IMR-90 (cell line): ENCODE results near the gene ARFIP2. TPM values are rescaled to one million over a fixed set of nuclear protein-coding genes. Genes with fewer than 3 reads are reported as not detected.

Experiments
- ATAC-seq: fragments of 200-7000 bp; cut with Tn5 transposase; 2 replicates; pipeline ENCODE4 v1.9.1; 2020; ENCODE audit warnings: low read depth, mild to moderate bottlenecking, moderate library complexity
- BruUV-seq: library from RNA; stranded (reverse); fragments of 400-500 nt; replicated peaks from 2 replicates; lab custom pipeline; 2021; lab: Mats Ljungman, UMichigan
- CTCF ChIA-PET: fragments of 300-600 bp; formaldehyde crosslinking; extraction: SDS; loops from one replicate; lab custom pipeline; 2021; ENCODE audit warnings: antibody characterized with exemption; lab: Yijun Ruan, JAX
- POLR2A ChIA-PET: fragments of 300-600 bp; sonication (Branson Sonifier 250); formaldehyde crosslinking; loops from one replicate; lab custom pipeline; 2022; ENCODE audit warnings: antibody characterized with exemption; ENCODE audit not compliant: unreplicated experiment; lab: Charles Lee
- DNase-seq: peaks from one replicate; pipeline ENCODE4 v3.0.0; 2013
- H2AFZ ChIP-seq: replicated peaks from 2 replicates; pipeline ENCODE3; 2013; ENCODE audit warnings: low read length, mild to moderate bottlenecking; ENCODE audit not compliant: poor library complexity
- H2AK5ac ChIP-seq: 2 replicates; pipeline ENCODE4 v1.6.1; 2013; ENCODE audit warnings: low read depth, low read length, inconsistent platforms
- H2AK9ac ChIP-seq: replicated peaks from 2 replicates; pipeline ENCODE3; 2013; ENCODE audit warnings: mild to moderate bottlenecking, low read depth, low read length, moderate library complexity; ENCODE audit not compliant: poor library complexity
- H2BK120ac ChIP-seq: 2 replicates; pipeline ENCODE4 v1.6.1; 2013; ENCODE audit warnings: low read depth, low read length, inconsistent platforms
- H2BK15ac ChIP-seq: 3 replicates; pipeline ENCODE4 v1.6.1; 2013; ENCODE audit warnings: low read depth, low read length, inconsistent platforms
- H2BK20ac ChIP-seq: 2 replicates; pipeline ENCODE4 v1.6.1; 2013; ENCODE audit warnings: low read depth, mild to moderate bottlenecking, inconsistent platforms, low read length, moderate library complexity
- H2BK5ac ChIP-seq: 2 replicates; pipeline ENCODE4 v1.6.1; 2013; ENCODE audit warnings: mild to moderate bottlenecking, low read depth, low read length, inconsistent platforms; ENCODE audit not compliant: poor library complexity, severe bottlenecking
- H3K14ac ChIP-seq: replicated peaks from 2 replicates; pipeline ENCODE4 v1.6.1; 2013; ENCODE audit warnings: low read depth, low read length, inconsistent platforms
- H3K18ac ChIP-seq: 2 replicates; pipeline ENCODE4 v1.6.1; 2013; ENCODE audit warnings: low read depth, low read length, control low read depth
- H3K23ac ChIP-seq: 2 replicates; pipeline ENCODE4 v1.6.1; 2013; ENCODE audit warnings: low read depth, low read length, inconsistent platforms
- H3K27ac ChIP-seq: 2 replicates; pipeline ENCODE4 v1.5.1; 2013; ENCODE audit warnings: mild to moderate bottlenecking, control low read depth, low read length; ENCODE audit not compliant: insufficient read depth
- H3K27me3 ChIP-seq: 2 replicates; pipeline ENCODE4 v1.6.1; 2013; ENCODE audit warnings: low read length; ENCODE audit not compliant: control insufficient read depth, insufficient read depth
- H3K36me3 ChIP-seq: 2 replicates; pipeline ENCODE4 v1.6.1; 2013; ENCODE audit warnings: low read length, mixed read lengths; ENCODE audit not compliant: control insufficient read depth, insufficient read depth
- H3K4ac ChIP-seq: 2 replicates; pipeline ENCODE4 v1.6.1; 2013; ENCODE audit warnings: low read depth, low read length, inconsistent platforms
- H3K4me1 ChIP-seq: 2 replicates; pipeline ENCODE4 v1.6.1; 2013; ENCODE audit warnings: low read length, mixed read lengths; ENCODE audit not compliant: control insufficient read depth, insufficient read depth
- H3K4me2 ChIP-seq: 2 replicates; pipeline ENCODE4 v1.6.1; 2013; ENCODE audit warnings: low read depth, mild to moderate bottlenecking, control low read depth, low read length, moderate library complexity
- H3K4me3 ChIP-seq: 2 replicates; pipeline ENCODE4 v1.5.1; 2013; ENCODE audit warnings: low read depth, mild to moderate bottlenecking, control low read depth, low read length, moderate library complexity; ENCODE audit not compliant: insufficient read depth
- H3K56ac ChIP-seq: 2 replicates; pipeline ENCODE4 v1.6.1; 2013; ENCODE audit warnings: low read length, inconsistent platforms; ENCODE audit not compliant: insufficient read depth; ENCODE audit errors: extremely low read depth
- H3K79me1 ChIP-seq, 2 experiments: 2 replicates each; pipeline ENCODE4 v1.6.1; 2013; ENCODE audit warnings: low read length in 2 of 2, inconsistent platforms in 1 of 2, low read depth in 1 of 2
- H3K9ac ChIP-seq: 2 replicates; pipeline ENCODE4 v1.6.1; 2013; ENCODE audit warnings: low read depth, low read length, control low read depth
- H3K9me1 ChIP-seq: 2 replicates; pipeline ENCODE4 v1.6.1; 2013; ENCODE audit warnings: low read length, inconsistent platforms; ENCODE audit not compliant: insufficient read depth
- H3K9me3 ChIP-seq: 2 replicates; pipeline ENCODE4 v1.6.1; 2013; ENCODE audit warnings: low read length; ENCODE audit not compliant: control insufficient read depth, insufficient read depth
- H4K20me1 ChIP-seq: 2 replicates; pipeline ENCODE4 v1.6.1; 2013; ENCODE audit warnings: low read length, inconsistent platforms; ENCODE audit not compliant: insufficient read depth
- H4K5ac ChIP-seq: 2 replicates; pipeline ENCODE4 v1.6.1; 2013; ENCODE audit warnings: mild to moderate bottlenecking, low read depth, low read length, control low read depth
- H4K8ac ChIP-seq, 2 experiments: 2 replicates each; pipeline ENCODE4 v1.6.1; 2013; ENCODE audit warnings: low read depth in 2 of 2, low read length in 2 of 2, control low read depth in 1 of 2, inconsistent platforms in 1 of 2
- H4K91ac ChIP-seq: 2 replicates; pipeline ENCODE4 v1.6.1; 2013; ENCODE audit warnings: low read depth, low read length, inconsistent platforms; ENCODE audit not compliant: insufficient read depth
- BHLHE40 ChIP-seq: fragments of 150-350 bp; IDR thresholded peaks from 2 replicates; pipeline ENCODE4 v1.6.1; 2016; ENCODE audit warnings: mild to moderate bottlenecking, low read depth, low read length
- CEBPB ChIP-seq: IDR thresholded peaks from 2 replicates; pipeline ENCODE4 v1.6.1; 2012; ENCODE audit warnings: low read depth, low read length, improper control_type of control experiment
- CHD1 ChIP-seq: IDR thresholded peaks from 2 replicates; pipeline ENCODE4 v1.6.1; 2012; ENCODE audit warnings: low read depth, low read length, improper control_type of control experiment
- FOS ChIP-seq: fragments of 150-350 bp; IDR thresholded peaks from 2 replicates; pipeline ENCODE4 v1.6.1; 2016; ENCODE audit warnings: low read depth, low read length
- MAFK ChIP-seq: IDR thresholded peaks from 2 replicates; pipeline ENCODE4 v1.6.1; 2012; ENCODE audit warnings: low read depth, low read length, improper control_type of control experiment
- MAZ ChIP-seq: IDR thresholded peaks from 2 replicates; pipeline ENCODE4 v1.6.1; 2012; ENCODE audit warnings: low read depth, mild to moderate bottlenecking, low read length, improper control_type of control experiment, moderate library complexity, borderline replicate concordance
- MXI1 ChIP-seq: IDR thresholded peaks from 2 replicates; pipeline ENCODE4 v1.6.1; 2012; ENCODE audit warnings: low read depth, mild to moderate bottlenecking, low read length, moderate library complexity, borderline replicate concordance
- NFE2L2 ChIP-seq: fragments of 150-350 bp; IDR thresholded peaks from 2 replicates; pipeline ENCODE4 v1.6.1; 2016; ENCODE audit warnings: low read depth, mild to moderate bottlenecking, low read length
- POLR2A ChIP-seq: IDR thresholded peaks from 2 replicates; pipeline ENCODE4 v1.6.1; 2012; ENCODE audit warnings: mild to moderate bottlenecking, low read depth, low read length
- RAD21 ChIP-seq: IDR thresholded peaks from 2 replicates; pipeline ENCODE4 v1.6.1; 2012; ENCODE audit warnings: low read length, improper control_type of control experiment
- RCOR1 ChIP-seq: IDR thresholded peaks from 2 replicates; pipeline ENCODE4 v1.6.1; 2012; ENCODE audit warnings: mild to moderate bottlenecking, low read length, improper control_type of control experiment; ENCODE audit not compliant: insufficient replicate concordance
- SMC3 ChIP-seq: fragments of 150-350 bp; IDR thresholded peaks from 2 replicates; pipeline ENCODE4 v1.6.1; 2016; ENCODE audit warnings: low read depth, mild to moderate bottlenecking, antibody characterized with exemption, low read length, moderate library complexity
- WGBS, 2 experiments: methylation state at CpG; one replicate each; pipeline versions ENCODE4 v1.1.5 to v1.1.7; 2013; ENCODE audit warnings: missing lambda C conversion rate in 2 of 2; ENCODE audit not compliant: insufficient read length in 1 of 2; ENCODE audit errors: extremely low coverage in 2 of 2; 5-methylcytosine and 5-hydroxymethylcytosine counted together
- dilution Hi-C: fragments of 300-500 bp; cut with HindIII; formaldehyde crosslinking; loops from one replicate; pipeline ENCODE4 v1.14.3; 2018; ENCODE audit warnings: low sequenced_read_pairs; ENCODE audit not compliant: unreplicated experiment
- in situ Hi-C: fragments of 300-500 bp; cut with MboI; formaldehyde crosslinking; loops from 3 replicates; pipeline ENCODE4 v1.14.3; 2019; ENCODE audit warnings: low sequenced_read_pairs, inconsistent platforms, mixed read lengths
- intact Hi-C: fragments of 100-400 bp; cut with micrococcal nuclease; formaldehyde crosslinking; loops from 2 replicates; pipeline ENCODE4 v1.10.0; 2022
- polyA plus RNA-seq, 3 experiments: library from polyadenylated mRNA; depleted of rRNA; stranded (reverse); fragments of >200 nt; gene quantifications; 2 replicates each; pipeline ENCODE4 v1.2.3, GENCODE V29; 2012; ENCODE audit warnings: low replicate concordance in 1 of 3
- total RNA-seq: library from RNA; depleted of rRNA; stranded (reverse); fragments of >200 nt; gene quantifications from 2 replicates; pipeline ENCODE4 v1.2.3, GENCODE V29; 2012
- TF ChIP-seq, protein P1 (sequence below): fragments of 150-350 bp; IDR thresholded peaks from 2 replicates; pipeline ENCODE4 v1.6.1; 2017; ENCODE audit warnings: mild to moderate bottlenecking, antibody characterized with exemption, low read length, low read depth
- TF ChIP-seq, protein P2 (sequence below): conservative IDR thresholded peaks from 2 replicates; pipeline ENCODE4 v1.5.1; 2012; ENCODE audit warnings: mild to moderate bottlenecking, low read depth, low read length, improper control_type of control experiment

The ARFIP2 gene
- total and polyA plus RNA-seq, 2 of the 4 experiments (the other 2 are of a cell fraction) = 84.4 to 93.9 TPM

DNA sequence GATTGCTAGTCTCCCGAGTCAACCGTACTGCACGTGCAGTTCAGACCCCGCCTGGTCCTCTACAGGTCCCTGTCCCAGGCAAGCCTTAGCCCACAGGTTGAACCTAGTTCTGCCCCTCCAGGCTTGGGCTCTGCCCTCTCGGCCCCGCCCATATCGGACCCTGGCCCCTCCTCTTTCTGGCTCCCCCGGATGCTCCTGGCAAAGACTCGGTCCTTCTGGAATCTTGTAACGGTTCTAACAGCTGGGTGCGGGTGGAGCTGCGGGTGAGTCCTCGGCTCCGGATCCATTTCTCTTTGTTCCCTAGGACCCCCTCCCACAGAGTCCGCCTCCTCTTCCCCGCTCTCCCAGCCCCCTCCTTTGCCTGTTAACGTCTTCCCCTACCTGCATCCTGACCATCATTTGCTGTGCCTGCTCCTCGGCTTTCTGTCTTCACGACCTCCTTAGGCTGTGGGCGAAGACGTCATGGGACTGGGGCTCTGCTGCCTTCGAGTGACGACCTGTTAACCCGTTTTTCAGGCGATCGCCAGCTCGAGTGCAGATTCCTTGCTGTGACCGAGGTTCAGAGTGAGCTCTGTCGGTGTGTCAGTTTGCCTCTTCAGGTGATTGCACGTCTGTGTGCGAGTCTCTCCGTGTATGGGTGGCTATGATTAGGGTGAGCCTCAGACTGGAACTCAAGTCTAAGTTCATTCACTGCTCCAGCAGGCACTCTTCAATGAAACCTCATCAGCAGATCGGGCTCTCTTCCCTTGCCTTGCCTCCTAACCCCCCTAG is 16.1 kb upstream of the ARFIP2 start, which contains the start of gene DNHD1:
Gene DNHD1, plus strand, starts transcription at position 212 of the 771 bp plus-strand sequence. CDS start 936 bp downstream, outside the sequence.
- H4K8ac ChIP-seq = no peak within 1 kb of the TSS
- no peak within 1 kb of the TSS for H2AK9ac ChIP-seq
- dilution Hi-C loops (no loop called here), intact Hi-C loops (no loop called here), in situ Hi-C loops (no loop called here)
- ATAC-seq (no peak), DNase-seq (no peak)
- no peaks in the 10 kb centered on the region for H3K9me3 ChIP-seq
- ChIA-PET POLR2A (no interaction called here), CTCF (no interaction called here)
- no peak within 1 kb of the TSS for H3K9ac ChIP-seq
- no peak within 1 kb of the TSS for H3K56ac ChIP-seq
- H2AFZ ChIP-seq = no peak within 1 kb of the TSS
- H3K27me3 ChIP-seq = no peaks in the 10 kb centered on the region
- H3K4me3 ChIP-seq = no peak within 1 kb of the TSS
- no peak within 1 kb of the TSS for H3K4ac ChIP-seq
- no peak within 1 kb of the TSS for H3K18ac ChIP-seq
- no peak within 1 kb of the TSS for H2BK15ac ChIP-seq
- peaks cover 5% of the 10 kb centered on the region; the same call in 1 of the 2 replicates for H3K9me1 ChIP-seq
- H3K4me1 ChIP-seq = no peaks in the 10 kb centered on the region
- peaks cover 4 to 8% of the 10 kb centered on the region in 2 experiments; a peak in 2 of 4 replicates for H3K79me1 ChIP-seq
- H4K5ac ChIP-seq = no peak within 1 kb of the TSS
- no peak within 1 kb of the TSS for H3K14ac ChIP-seq
- no peak within 1 kb of the TSS for H2BK120ac ChIP-seq
- H2BK20ac ChIP-seq = no peak within 1 kb of the TSS
- H3K27ac ChIP-seq = no peak within 1 kb of the TSS
- TF ChIP-seq POLR2A (no peak), SMC3 (no peak), BHLHE40 (no peak), NFE2L2 (no peak), MAZ (no peak), MAFK (no peak), RCOR1 (no peak), CHD1 (no peak), CEBPB (no peak), FOS (no peak), MXI1 (no peak), RAD21 (no peak)
- TF ChIP-seq, protein P1, sequence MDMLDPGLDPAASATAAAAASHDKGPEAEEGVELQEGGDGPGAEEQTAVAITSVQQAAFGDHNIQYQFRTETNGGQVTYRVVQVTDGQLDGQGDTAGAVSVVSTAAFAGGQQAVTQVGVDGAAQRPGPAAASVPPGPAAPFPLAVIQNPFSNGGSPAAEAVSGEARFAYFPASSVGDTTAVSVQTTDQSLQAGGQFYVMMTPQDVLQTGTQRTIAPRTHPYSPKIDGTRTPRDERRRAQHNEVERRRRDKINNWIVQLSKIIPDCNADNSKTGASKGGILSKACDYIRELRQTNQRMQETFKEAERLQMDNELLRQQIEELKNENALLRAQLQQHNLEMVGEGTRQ = no peak
- TF ChIP-seq, protein P2, sequence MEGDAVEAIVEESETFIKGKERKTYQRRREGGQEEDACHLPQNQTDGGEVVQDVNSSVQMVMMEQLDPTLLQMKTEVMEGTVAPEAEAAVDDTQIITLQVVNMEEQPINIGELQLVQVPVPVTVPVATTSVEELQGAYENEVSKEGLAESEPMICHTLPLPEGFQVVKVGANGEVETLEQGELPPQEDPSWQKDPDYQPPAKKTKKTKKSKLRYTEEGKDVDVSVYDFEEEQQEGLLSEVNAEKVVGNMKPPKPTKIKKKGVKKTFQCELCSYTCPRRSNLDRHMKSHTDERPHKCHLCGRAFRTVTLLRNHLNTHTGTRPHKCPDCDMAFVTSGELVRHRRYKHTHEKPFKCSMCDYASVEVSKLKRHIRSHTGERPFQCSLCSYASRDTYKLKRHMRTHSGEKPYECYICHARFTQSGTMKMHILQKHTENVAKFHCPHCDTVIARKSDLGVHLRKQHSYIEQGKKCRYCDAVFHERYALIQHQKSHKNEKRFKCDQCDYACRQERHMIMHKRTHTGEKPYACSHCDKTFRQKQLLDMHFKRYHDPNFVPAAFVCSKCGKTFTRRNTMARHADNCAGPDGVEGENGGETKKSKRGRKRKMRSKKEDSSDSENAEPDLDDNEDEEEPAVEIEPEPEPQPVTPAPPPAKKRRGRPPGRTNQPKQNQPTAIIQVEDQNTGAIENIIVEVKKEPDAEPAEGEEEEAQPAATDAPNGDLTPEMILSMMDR = no peak
- BruUV-seq = no TSS peak
- no peak within 1 kb of the TSS for H2AK5ac ChIP-seq
- no peak within 1 kb of the TSS for H2BK5ac ChIP-seq
- 38% methylated on average over 27 of the region's 33 CpGs; no CpG with 5 or more reads in 1 of the 2 experiments for WGBS, 2 experiments
- no peak within 1 kb of the TSS for H4K91ac ChIP-seq
- H3K23ac ChIP-seq = no peak within 1 kb of the TSS
- no peak within 1 kb of the TSS for H3K4me2 ChIP-seq
- H3K36me3 ChIP-seq = peaks cover 13% of the 10 kb centered on the region
- H4K20me1 ChIP-seq = no peaks in the 10 kb centered on the region
